Fibroblast of skin of left quadriceps (primary cell): ENCODE measurements around the gene APMAP.
"Not testable (repeated sequence)": the region's sequence is repeated elsewhere in the genome, so short reads cannot be mapped to it uniquely, and the experiment has no call there.

Source experiments
- DNase-seq, 2 experiments: peaks; one replicate each; pipeline ENCODE4 v3.0.0-alpha.2; 2013; ENCODE audit warnings: low read depth in 2 of 2

Gene APMAP

GRCh38 chr20:24952376-24953208, 40.0 kb downstream of the APMAP start:
- DNase-seq, result no peak

GRCh38 chr20:24951536-24952083, 40.9 kb downstream of the APMAP start:
- DNase-seq, result no peak

- DNase-seq, result no peak
Measured at GRCh38 chr20:24950836-24951525, 41.6 kb downstream of the APMAP start.

GRCh38 chr20:24950128-24950835, 42.3 kb downstream of the APMAP start:
- DNase-seq, result no peak

DNA sequence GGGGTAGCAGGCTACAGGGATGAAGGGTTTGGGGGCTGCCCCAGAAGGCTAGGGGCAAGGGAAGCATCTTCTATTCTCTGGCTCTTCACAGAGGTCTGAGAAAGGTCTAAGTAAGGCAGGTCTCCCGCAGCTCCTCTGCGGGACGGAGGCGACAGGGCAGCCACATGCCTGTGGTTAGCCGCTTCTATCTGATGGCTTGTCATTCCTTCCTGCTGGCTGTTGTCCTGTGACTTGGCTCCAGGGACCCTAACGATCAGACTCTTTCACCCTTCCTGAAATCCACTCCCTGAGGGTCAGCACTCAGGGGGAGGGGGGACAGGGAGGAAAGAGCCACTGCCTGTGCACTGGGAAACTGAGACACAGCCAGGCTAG, 42.8 kb downstream of the APMAP start:
- no peak for DNase-seq

DNA sequence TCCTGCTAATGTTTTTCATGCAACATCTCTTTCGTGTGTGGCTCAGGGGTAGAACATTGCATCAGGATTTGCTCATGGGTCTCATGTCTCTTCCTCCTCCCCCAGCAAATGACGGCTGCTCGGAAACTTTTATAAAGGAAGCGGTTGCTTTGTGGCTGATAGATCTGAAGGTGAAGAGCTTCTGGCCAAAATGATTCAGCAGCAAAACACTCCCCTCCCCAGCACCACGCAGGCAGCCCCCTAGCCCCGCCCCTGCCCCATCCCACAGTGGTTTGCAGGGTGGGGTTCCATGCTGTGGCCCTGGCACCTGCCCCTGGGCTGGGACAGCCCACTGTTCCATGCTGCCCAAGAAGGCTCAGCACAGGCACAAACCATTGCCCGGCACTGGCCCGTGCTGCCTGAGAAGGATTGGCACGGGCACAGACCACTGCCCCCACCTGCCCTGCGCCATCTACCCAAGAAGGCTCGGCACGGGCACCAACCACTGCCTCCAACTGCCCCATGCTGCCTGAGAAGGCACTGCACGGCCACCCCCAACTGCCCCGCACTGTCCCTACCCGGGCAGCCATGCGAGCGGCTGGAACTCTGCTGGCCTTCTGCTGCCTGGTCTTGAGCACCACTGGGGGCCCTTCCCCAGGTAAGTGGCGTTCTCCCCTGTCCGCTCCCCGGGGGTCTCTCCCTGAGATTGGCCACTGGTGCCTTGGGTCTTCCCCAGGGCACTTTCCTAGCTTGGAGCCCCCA, 43.4 kb downstream of the APMAP start, which contains the start of gene CST7:
Gene CST7, plus strand, starts transcription at position 331 of the 741 bp plus-strand sequence. Its CDS starts 237 bp downstream, at position 568.
- DNase-seq, result no peak

DNA sequence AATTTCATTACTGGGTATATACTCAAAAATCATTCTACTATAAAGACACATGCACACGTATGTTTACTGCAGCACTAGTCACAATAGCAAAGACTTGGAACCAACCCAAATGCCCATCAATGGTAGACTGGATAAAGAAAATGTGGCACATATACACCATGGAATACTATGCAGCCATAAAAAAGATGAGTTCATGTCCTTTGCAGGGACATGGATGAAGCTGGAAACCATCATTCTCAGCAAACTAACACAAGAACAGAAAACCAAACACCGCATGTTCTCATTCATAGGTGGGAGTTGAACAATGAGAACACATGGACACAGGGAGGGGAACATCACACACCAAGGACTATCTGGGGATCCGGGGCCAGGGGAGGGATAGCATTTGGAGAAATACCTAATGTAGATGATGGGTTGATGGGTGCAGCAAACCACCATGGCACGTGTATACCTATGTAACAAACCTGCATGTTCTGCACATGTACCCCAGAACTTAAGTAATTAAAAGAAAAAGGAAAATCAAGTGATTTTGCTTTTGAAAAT, 44.1 kb downstream of the APMAP start:
- DNase-seq, result not testable (repeated sequence)

GRCh38 chr20:24946376-24946775, 46.2 kb downstream of the APMAP start:
- DNase-seq, result not testable (repeated sequence)

DNA sequence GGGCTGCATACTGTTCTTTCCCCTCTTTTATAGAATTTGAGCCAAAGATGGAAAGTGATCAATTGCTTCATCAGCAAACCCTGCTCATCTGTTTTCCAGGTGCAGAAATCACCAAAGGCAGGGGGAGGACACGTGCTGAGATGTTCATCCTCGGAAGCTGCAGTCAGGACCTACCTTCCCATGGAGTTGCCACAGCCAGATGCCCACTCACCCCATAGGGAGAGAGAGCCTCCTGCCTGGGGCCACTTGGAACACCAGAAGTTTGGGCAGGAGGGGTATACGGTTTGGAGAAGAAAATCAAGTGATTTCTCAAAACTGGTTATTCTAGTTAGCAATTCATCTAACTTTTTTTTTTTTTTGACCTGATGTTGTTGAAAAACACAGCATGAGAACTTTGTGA, 48.8 kb downstream of the APMAP start:
- no peak for DNase-seq

DNA sequence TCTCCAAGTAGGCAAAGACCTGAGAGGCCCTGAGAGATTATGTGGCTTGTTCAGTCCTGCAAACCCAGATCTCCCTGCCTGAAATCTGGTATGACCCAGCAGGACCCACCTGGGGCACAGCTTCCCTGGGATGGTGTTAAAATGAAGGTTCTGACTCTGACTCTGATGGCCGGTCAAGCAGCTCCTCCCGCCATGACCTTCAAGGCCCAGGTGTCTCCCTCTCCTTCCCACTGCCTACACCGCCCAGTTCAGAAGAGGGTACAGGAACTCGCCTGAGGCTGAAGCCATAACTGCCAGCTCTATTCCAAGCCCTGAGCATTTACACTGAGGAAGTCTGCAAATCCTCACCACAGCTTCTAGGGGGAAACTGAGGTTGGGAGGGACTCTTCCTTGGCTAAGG, 49.4 kb downstream of the APMAP start:
- no peak for DNase-seq

GRCh38 chr20:24942679-24943078, 49.9 kb downstream of the APMAP start:
- DNase-seq, result no peak

- DNase-seq, result no peak
Measured at GRCh38 chr20:24939036-24939435, 53.5 kb downstream of the APMAP start.

DNA sequence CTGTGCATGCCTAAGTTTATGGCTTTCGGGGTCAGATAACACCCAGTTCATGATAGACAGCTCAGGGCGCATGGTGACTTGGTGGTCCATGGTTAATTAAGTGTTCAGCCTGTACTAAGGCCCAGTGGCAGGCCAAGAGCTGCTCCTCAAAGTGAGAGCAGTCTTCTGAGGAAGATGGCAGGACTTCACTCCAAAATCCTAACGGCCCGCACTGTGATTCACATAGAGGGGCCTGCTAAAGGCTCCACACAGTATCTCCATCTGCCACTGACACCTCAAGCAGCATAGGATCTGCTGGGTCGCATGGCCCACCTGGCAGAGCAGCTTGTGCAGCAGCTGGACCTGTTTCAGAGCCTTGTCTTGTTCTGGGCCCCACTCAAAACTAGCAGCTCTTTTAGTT, 54.1 kb downstream of the APMAP start:
- no peak for DNase-seq

- DNase-seq, result no peak
Measured at GRCh38 chr20:24937579-24937978, 55.0 kb downstream of the APMAP start.

GRCh38 chr20:24936526-24937407, 55.8 kb downstream of the APMAP start:
- no peak for DNase-seq

DNA sequence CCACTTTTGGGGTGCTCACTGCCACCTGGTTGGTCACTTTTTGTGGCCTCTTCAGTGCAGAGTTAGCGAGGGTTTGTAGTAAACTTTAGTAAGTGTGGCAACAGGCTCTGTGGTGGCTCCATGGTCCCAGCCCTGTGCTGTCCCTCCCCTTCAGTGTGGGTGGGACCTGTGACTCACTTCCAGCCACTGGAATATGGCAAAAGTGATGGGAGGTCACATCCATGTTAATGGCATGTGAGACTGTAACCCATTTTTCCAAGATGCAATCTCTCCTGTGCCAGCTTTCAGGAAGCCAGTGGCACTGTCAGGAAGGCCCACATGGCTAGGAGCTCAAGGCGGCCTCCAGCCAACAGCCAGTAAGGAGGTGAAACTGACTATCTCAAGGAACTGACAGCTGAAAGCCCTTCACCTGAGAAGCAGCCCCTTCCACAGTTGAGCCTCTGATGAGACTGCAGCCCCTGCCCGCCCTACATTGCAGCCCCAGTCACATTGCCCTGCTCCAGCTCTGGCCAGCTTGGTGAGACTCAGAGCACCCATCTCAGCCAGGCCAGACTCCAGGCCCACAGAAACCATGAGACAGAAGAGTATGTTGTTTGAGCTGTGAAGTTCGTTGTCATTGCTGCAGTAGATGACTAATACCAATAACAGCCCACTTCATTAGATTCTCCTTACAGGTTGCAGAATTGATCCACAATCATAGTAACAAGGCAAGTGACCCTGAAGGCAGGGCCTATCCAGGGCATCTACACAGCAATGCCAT, 56.6 kb downstream of the APMAP start:
- DNase-seq, result no peak

GRCh38 chr20:24935140-24935539, 57.4 kb downstream of the APMAP start:
- DNase-seq, result no peak

DNA sequence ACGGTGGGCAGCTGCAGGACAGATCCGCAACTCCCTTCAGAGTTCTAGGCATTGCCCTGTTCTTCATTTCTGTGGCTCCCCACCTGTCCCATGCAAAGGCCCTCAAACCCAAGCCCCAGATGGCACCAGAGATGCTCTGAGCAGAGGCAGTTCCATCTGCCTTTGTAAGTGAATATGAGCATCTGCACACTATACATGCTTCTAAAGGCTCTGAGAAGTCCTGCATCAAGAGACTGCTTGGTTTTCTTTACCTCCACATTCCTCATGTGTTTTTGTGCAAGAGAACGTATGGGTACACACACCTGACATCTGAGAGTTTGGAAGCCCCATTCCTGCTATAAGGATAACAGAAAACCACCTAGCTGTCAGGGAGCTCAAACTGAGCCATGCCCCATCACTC, 57.8 kb downstream of the APMAP start:
- DNase-seq, result no peak

GRCh38 chr20:24934101-24934661, 58.4 kb downstream of the APMAP start:
- DNase-seq, result no peak
